HEK293 (cell line): ENCODE results near the gene RB1.

ENCODE experiments used
- MEIS1 ChIP-seq: sonication (generic); formaldehyde crosslinking; IDR thresholded peaks from 2 replicates; pipeline ENCODE4 v1.8.1; 2022; ENCODE audit warnings: missing genetic modification reagents, mild to moderate bottlenecking, borderline replicate concordance
- OVOL3 ChIP-seq: fragments of 450-650 bp; formaldehyde crosslinking; IDR thresholded peaks from 2 replicates; pipeline ENCODE4 v1.5.1; 2016; ENCODE audit warnings: missing biosample characterization, missing genetic modification characterization
- SCRT1 ChIP-seq: fragments of 450-650 bp; formaldehyde crosslinking; IDR thresholded peaks from 2 replicates; pipeline ENCODE4 v1.5.1; 2016; ENCODE audit warnings: missing biosample characterization, missing genetic modification characterization, borderline replicate concordance
- WT1 ChIP-seq: fragments of 450-650 bp; formaldehyde crosslinking; IDR thresholded peaks from 2 replicates; pipeline ENCODE4 v1.5.1; 2016; ENCODE audit warnings: missing biosample characterization, missing genetic modification characterization
- ZNF138 ChIP-seq: fragments of 450-650 bp; formaldehyde crosslinking; IDR thresholded peaks from 2 replicates; pipeline ENCODE4 v1.5.1; 2016; ENCODE audit warnings: missing biosample characterization, missing genetic modification characterization, borderline replicate concordance
- ZNF324 ChIP-seq: fragments of 450-650 bp; formaldehyde crosslinking; IDR thresholded peaks from 2 replicates; pipeline ENCODE4 v1.5.1; 2016; ENCODE audit warnings: missing biosample characterization, missing genetic modification characterization
- TF ChIP-seq, protein P1 (sequence below): fragments of 450-650 bp; formaldehyde crosslinking; IDR thresholded peaks from 2 replicates; pipeline ENCODE4 v1.5.1; 2016; ENCODE audit warnings: missing biosample characterization, missing genetic modification characterization

DNA sequence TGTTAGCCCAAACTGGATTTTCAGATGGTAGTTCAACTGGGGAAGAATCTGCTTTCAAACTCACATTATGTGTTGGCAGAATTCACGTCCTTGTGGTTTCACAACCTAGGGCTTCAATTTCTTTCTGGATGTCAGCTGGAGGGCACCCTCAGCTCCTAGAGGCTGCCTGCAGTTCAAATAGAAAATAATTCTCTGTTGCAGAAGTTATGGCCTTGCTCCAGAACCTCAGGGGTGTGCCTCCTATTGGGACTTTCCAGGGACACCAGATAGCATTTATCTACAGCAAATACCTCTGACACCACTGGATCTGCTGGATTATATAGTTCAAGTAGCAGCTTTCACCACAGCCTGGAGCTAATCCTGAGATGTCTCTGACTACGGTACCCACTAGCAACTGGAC lies 11.8 kb upstream of the RB1 start:
- TF ChIP-seq, protein P1, sequence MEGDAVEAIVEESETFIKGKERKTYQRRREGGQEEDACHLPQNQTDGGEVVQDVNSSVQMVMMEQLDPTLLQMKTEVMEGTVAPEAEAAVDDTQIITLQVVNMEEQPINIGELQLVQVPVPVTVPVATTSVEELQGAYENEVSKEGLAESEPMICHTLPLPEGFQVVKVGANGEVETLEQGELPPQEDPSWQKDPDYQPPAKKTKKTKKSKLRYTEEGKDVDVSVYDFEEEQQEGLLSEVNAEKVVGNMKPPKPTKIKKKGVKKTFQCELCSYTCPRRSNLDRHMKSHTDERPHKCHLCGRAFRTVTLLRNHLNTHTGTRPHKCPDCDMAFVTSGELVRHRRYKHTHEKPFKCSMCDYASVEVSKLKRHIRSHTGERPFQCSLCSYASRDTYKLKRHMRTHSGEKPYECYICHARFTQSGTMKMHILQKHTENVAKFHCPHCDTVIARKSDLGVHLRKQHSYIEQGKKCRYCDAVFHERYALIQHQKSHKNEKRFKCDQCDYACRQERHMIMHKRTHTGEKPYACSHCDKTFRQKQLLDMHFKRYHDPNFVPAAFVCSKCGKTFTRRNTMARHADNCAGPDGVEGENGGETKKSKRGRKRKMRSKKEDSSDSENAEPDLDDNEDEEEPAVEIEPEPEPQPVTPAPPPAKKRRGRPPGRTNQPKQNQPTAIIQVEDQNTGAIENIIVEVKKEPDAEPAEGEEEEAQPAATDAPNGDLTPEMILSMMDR (tag by site-specific recombination): no peak
- TF ChIP-seq SCRT1 (no peak), WT1 (tag by site-specific recombination) (no peak), MEIS1 (CRISPR knock-in tag) (no peak), OVOL3 (no peak), ZNF324 (tag by site-specific recombination) (no peak), ZNF138 (tag by site-specific recombination) (no peak)
